ENCODE measurements around the gene SRF. TPM values are rescaled to one million over a fixed set of nuclear protein-coding genes. Genes with fewer than 3 reads are reported as not detected.
A peak's percentile ranks its signal among the peaks of the same experiment; 100 is the strongest.

SRF gene
- polyA plus RNA-seq, 2 donors: 17.1 to 23.7 TPM

DNA sequence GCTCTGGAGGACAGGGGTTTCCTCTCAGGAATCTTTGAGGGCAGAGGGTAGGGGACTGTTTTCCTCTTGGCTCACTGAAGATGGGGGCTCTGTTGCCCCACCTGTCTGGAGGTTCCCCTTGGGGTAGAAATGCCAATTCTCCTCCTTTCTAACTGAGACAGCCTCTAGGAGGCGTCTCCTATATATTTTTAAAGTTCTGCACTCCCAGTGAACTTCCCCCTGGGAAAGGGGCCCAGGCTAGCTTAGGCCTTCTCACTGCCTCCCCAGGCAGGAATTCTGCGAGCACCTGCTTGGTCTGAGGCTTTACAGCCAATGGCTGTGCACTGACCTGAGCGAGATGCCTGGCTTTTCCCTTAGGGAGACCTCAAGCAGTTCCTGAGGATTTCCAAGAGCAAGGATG is 24.8 kb upstream of the SRF start:
- WGBS, 2 donors: 88 to 95% methylated on average over 3 of the region's 3 CpGs
- Histone ChIP-seq H3K9me3 (ENCODE audit: control insufficient read depth in 2 of 2, insufficient read depth in 1 of 2, low read depth in 1 of 2, low read length in 1 of 2) (no peaks in the 10 kb centered on the region), H3K36me3 (ENCODE audit: control insufficient read depth in 2 of 2, insufficient read depth in 2 of 2, low read length in 1 of 2) (peaks cover 0 to 6% of the 10 kb centered on the region in 2 donors), H3K27ac (ENCODE audit: low read depth in 2 of 2, low read length in 1 of 2) (no peak overlapping the region), H3K4me3 (ENCODE audit: low read depth in 1 of 2, low read length in 2 of 2) (no peak overlapping the region), H3K4me1 (ENCODE audit: control insufficient read depth in 2 of 2, insufficient read depth in 2 of 2, low read length in 1 of 2) (no peaks in the 10 kb centered on the region), H3K27me3 (ENCODE audit: control insufficient read depth in 1 of 2, insufficient read depth in 2 of 2, low read length in 2 of 2) (no peaks in the 10 kb centered on the region)

DNA sequence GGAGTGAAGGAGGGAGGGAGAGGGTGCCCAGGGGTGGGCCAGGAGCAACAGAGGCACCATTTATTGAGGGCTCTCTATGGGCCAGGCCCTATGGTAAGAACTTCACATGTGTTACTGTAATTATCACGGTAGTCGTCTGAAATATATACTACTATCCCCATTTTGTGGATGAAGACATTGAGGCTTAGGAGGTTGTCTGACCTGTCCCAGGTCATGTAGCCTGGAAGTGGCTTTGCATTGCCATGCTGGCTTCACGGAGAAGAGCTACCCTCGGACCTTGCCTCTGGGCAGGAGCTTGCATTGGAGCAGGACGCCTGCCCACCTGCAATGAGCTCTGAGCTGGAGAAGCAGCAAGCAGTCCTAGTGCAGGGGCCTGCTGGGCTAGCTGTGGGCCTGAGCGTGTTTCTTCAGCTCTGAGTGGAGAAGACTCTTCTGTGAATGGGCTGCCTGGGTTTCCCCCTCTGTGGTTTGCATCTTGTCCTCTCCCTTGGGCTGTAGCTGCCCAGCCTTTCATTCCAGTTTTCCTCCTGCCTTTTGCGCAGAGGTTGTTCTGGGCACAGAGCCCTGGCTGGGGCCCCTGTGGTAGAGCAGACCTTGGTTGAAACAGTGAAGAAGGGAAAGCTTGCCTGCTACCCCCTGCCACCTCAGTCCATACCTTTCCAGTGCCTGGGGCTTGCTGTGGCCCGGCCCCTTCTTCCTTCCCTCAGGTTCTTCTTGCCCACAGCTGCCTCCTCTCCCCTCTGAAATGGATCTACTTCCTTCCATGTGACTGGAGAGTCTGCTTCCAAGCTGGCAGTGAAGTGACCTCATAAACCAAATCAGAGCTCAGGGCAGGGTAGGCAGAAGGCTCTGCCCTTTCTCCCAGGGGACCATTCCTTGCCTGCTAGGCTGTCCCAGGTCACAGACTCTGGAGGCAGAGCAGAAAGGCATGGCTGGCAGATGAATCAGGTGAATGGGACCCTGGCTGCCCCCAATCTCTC is 24.1 kb upstream of the SRF start:
- Histone ChIP-seq H3K36me3 (ENCODE audit: control insufficient read depth in 2 of 2, insufficient read depth in 2 of 2, low read length in 1 of 2) (peaks cover 0 to 6% of the 10 kb centered on the region in 2 donors), H3K27me3 (ENCODE audit: control insufficient read depth in 1 of 2, insufficient read depth in 2 of 2, low read length in 2 of 2) (no peaks in the 10 kb centered on the region), H3K27ac (ENCODE audit: low read depth in 2 of 2, low read length in 1 of 2) (no peak overlapping the region), H3K4me3 (ENCODE audit: low read depth in 1 of 2, low read length in 2 of 2) (no peak overlapping the region), H3K4me1 (ENCODE audit: control insufficient read depth in 2 of 2, insufficient read depth in 2 of 2, low read length in 1 of 2) (no peaks in the 10 kb centered on the region), H3K9me3 (ENCODE audit: control insufficient read depth in 2 of 2, insufficient read depth in 1 of 2, low read depth in 1 of 2, low read length in 1 of 2) (no peaks in the 10 kb centered on the region)
- WGBS, 2 donors: 89 to 94% methylated on average over 8 of the region's 8 CpGs

DNA sequence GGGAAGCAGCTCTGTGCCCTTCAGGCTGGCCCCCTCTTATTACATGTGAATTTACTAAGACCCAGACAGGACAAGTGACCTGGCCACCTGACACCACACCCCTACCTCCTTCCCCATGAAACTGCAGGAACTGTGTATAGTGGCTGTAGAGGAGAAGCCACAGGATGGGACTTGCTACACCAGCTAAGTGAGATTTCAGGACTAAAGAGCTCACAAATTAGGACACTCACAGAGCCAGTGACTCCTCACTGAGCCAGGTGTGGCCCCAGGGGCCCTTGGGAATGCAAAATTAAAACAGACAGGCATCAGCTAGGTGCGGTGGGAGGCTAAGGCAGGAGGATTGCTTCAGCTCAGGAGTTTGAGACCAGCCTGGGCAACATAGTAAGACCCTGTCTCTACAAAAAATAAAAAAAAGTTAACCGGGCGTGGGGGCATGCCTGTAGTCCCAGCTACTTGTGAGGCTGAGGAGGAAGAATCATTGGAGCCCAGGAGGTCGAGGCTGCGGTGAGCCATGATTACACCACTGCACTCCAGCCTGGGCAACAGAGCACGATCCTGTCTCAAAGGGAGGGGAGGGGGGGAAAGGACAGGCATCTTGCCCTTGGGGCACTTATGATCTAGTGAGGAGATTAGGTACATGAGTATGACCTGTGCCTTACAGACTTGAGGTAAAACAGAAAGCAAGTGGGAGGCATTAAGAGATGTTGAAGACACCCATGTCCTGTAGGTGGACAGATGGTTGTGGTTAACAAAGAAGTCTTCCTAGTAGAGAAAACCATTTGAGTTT is 23.2 kb upstream of the SRF start:
- WGBS, 2 donors: 91 to 92% methylated on average over 6 of the region's 6 CpGs
- H3K4me1 ChIP-seq (ENCODE audit: control insufficient read depth in 2 of 2, insufficient read depth in 2 of 2, low read length in 1 of 2): no peaks in the 10 kb centered on the region
- H3K27me3 ChIP-seq (ENCODE audit: control insufficient read depth in 1 of 2, insufficient read depth in 2 of 2, low read length in 2 of 2): no peaks in the 10 kb centered on the region
- no peak overlapping the region for H3K27ac ChIP-seq (ENCODE audit: low read depth in 2 of 2, low read length in 1 of 2)
- H3K4me3 ChIP-seq (ENCODE audit: low read depth in 1 of 2, low read length in 2 of 2): no peak overlapping the region
- no peaks in the 10 kb centered on the region for H3K9me3 ChIP-seq (ENCODE audit: control insufficient read depth in 2 of 2, insufficient read depth in 1 of 2, low read depth in 1 of 2, low read length in 1 of 2)
- H3K36me3 ChIP-seq (ENCODE audit: control insufficient read depth in 2 of 2, insufficient read depth in 2 of 2, low read length in 1 of 2): peaks cover 0 to 6% of the 10 kb centered on the region in 2 donors

DNA sequence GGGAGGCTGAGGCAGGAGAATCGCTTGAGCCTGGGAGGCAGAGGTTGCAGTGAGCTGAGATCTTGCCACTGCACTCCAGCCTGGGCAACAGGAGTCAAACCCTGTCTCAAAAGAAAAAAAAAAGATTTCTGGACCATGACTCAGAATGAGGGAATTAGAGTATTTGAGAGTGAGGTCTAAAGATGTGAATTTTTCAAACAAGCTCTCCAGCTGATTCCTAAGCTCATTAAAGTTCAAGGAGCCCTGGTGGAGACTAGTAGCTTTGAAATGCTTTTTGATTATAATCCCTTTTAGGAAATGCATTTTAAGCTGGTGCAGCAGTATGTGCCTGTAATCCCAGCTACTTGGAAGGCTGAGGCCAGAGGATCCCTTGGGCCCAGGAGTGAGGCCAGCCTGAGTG is 21.8 kb upstream of the SRF start:
- no peak overlapping the region for H3K4me3 ChIP-seq (ENCODE audit: low read depth in 1 of 2, low read length in 2 of 2)
- peaks cover 0 to 6% of the 10 kb centered on the region in 2 donors for H3K36me3 ChIP-seq (ENCODE audit: control insufficient read depth in 2 of 2, insufficient read depth in 2 of 2, low read length in 1 of 2)
- H3K27me3 ChIP-seq (ENCODE audit: control insufficient read depth in 1 of 2, insufficient read depth in 2 of 2, low read length in 2 of 2): no peaks in the 10 kb centered on the region
- no peaks in the 10 kb centered on the region for H3K4me1 ChIP-seq (ENCODE audit: control insufficient read depth in 2 of 2, insufficient read depth in 2 of 2, low read length in 1 of 2)
- no peak overlapping the region for H3K27ac ChIP-seq (ENCODE audit: low read depth in 2 of 2, low read length in 1 of 2)
- 99 to 100% methylated on average over 1 of the region's 1 CpG for WGBS, 2 donors
- H3K9me3 ChIP-seq (ENCODE audit: control insufficient read depth in 2 of 2, insufficient read depth in 1 of 2, low read depth in 1 of 2, low read length in 1 of 2): no peaks in the 10 kb centered on the region

DNA sequence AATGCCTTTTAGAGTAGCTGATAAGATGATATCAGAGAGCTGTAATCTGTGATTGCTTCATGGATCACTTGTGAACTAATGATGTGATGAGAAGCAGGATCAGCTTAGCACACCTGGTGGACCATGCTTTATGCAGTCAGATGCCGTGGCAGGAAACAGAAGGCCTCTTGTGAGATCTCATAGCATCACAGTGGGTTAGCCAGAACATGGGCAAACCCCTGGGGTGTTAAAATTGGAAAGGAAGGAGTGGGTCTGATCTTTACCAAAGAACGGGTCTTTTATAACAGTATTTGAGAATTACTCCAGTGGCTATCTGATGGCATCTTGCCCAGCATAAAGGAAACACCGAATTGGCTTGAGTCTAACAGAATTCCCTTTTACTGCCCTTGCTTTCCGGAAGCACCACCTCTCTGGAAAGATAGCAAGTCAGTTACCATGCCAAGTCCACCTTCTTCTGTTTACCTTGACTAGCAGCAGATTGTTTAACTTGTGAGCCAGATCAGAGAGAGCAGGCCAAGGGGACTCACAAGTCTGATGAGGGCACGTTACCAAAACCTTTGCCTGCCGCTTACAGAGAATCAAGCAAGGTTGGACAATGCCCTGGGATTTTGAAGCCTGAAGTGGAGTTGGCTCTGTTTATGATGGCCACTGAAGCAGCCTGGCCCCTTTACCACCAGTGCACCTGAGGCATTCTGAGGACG is 20.9 kb upstream of the SRF start:
- Histone ChIP-seq H3K4me3 (ENCODE audit: low read depth in 1 of 2, low read length in 2 of 2) (no peak overlapping the region), H3K4me1 (ENCODE audit: control insufficient read depth in 2 of 2, insufficient read depth in 2 of 2, low read length in 1 of 2) (no peaks in the 10 kb centered on the region), H3K9me3 (ENCODE audit: control insufficient read depth in 2 of 2, insufficient read depth in 1 of 2, low read depth in 1 of 2, low read length in 1 of 2) (no peaks in the 10 kb centered on the region), H3K27ac (ENCODE audit: low read depth in 2 of 2, low read length in 1 of 2) (no peak overlapping the region), H3K36me3 (ENCODE audit: control insufficient read depth in 2 of 2, insufficient read depth in 2 of 2, low read length in 1 of 2) (peaks cover 0 to 2% of the 10 kb centered on the region in 2 donors), H3K27me3 (ENCODE audit: control insufficient read depth in 1 of 2, insufficient read depth in 2 of 2, low read length in 2 of 2) (no peaks in the 10 kb centered on the region)
- WGBS, 2 donors: 37 to 40% methylated on average over 7 of the region's 7 CpGs

DNA sequence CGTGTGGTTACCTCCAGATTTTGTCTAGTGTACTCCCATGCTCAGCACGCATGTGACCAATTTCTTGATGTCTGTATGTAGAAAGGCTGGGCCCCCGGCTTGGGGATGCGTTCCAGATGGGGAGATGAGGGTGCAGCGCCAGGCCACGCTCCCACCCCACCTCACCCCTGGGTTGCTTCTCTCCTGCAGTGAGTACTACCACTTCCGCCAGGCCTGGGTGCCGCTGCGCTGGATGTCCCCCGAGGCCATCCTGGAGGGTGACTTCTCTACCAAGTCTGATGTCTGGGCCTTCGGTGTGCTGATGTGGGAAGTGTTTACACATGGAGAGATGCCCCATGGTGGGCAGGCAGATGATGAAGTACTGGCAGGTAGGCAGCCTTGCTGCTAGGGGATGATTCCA is 11.5 kb upstream of the SRF start:
- H3K9me3 ChIP-seq (ENCODE audit: control insufficient read depth in 2 of 2, insufficient read depth in 1 of 2, low read depth in 1 of 2, low read length in 1 of 2): no peaks in the 10 kb centered on the region
- WGBS, 2 donors: 92 to 93% methylated on average over 11 of the region's 11 CpGs

DNA sequence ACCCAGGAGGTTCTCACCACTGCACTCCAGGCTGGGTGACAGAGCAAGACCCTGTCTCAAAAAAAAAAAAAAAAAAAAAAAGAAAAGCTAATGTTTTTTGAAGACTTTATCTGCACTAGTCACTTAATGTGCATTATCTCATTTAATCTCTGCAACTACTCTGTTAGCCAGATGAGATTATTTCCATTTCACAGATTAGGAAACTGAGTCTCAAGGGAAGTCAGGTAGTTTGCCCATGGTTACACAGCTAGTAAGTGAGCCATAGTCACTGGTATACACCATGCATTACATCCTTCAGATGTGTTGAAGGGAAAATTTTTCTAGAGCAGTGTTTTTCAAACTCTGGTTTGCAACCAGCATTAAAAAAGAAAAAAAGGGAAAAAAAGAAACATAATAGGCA is 7.2 kb upstream of the SRF start:
- Histone ChIP-seq H3K36me3 (ENCODE audit: control insufficient read depth in 2 of 2, insufficient read depth in 2 of 2, low read length in 1 of 2) (peaks cover 4 to 9% of the 10 kb centered on the region in 2 donors), H3K27ac (ENCODE audit: low read depth in 2 of 2, low read length in 1 of 2) (no peak overlapping the region), H3K4me1 (ENCODE audit: control insufficient read depth in 2 of 2, insufficient read depth in 2 of 2, low read length in 1 of 2) (no peaks in the 10 kb centered on the region), H3K4me3 (ENCODE audit: low read depth in 1 of 2, low read length in 2 of 2) (no peak overlapping the region), H3K9me3 (ENCODE audit: control insufficient read depth in 2 of 2, insufficient read depth in 1 of 2, low read depth in 1 of 2, low read length in 1 of 2) (no peaks in the 10 kb centered on the region), H3K27me3 (ENCODE audit: control insufficient read depth in 1 of 2, insufficient read depth in 2 of 2, low read length in 2 of 2) (no peaks in the 10 kb centered on the region)

More for the DNA sequence above, 11.5 kb upstream of the SRF start:
- Histone ChIP-seq H3K4me3 (ENCODE audit: low read depth in 1 of 2, low read length in 2 of 2) (no peak overlapping the region), H3K36me3 (ENCODE audit: control insufficient read depth in 2 of 2, insufficient read depth in 2 of 2, low read length in 1 of 2) (peaks cover 4 to 9% of the 10 kb centered on the region in 2 donors), H3K4me1 (ENCODE audit: control insufficient read depth in 2 of 2, insufficient read depth in 2 of 2, low read length in 1 of 2) (no peaks in the 10 kb centered on the region), H3K27ac (ENCODE audit: low read depth in 2 of 2, low read length in 1 of 2) (no peak overlapping the region), H3K27me3 (ENCODE audit: control insufficient read depth in 1 of 2, insufficient read depth in 2 of 2, low read length in 2 of 2) (no peaks in the 10 kb centered on the region)

DNA sequence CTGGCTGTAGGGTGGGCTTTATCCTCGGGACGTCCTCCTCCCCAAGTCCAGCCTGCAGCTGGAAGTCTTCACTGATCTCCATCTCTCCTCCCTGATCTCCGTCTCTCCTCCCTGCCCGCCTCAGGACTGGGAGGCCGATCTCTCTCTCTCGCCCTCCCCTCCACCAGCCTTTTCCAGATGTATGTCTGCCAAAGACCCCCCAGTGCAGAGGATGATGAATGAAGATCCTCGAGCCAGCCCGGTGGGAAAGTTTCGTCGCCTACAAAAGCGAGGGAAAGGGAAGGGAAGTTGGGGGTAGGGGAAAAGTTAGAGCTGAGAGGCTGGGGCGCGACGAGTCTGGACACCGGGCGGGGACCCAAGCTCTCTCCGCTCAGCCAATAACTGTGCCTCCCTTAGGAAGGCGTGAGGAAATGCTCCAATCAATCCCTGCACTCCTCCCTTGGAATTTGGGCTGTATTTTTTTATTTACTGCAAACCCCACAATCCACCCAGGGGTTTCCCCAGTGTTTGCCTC is 595 bp upstream of the SRF start:
- H3K9me3 ChIP-seq (ENCODE audit: control insufficient read depth in 2 of 2, insufficient read depth in 1 of 2, low read depth in 1 of 2, low read length in 1 of 2): no peaks in the 10 kb centered on the region
- H3K27ac ChIP-seq (ENCODE audit: low read depth in 2 of 2, low read length in 1 of 2): peak overlapping the region; percentile 91 to 93
- H3K36me3 ChIP-seq (ENCODE audit: control insufficient read depth in 2 of 2, insufficient read depth in 2 of 2, low read length in 1 of 2): peaks cover 0 to 1% of the 10 kb centered on the region in 2 donors
- H3K27me3 ChIP-seq (ENCODE audit: control insufficient read depth in 1 of 2, insufficient read depth in 2 of 2, low read length in 2 of 2): no peaks in the 10 kb centered on the region
- peaks cover 0 to 11% of the 10 kb centered on the region in 2 donors for H3K4me1 ChIP-seq (ENCODE audit: control insufficient read depth in 2 of 2, insufficient read depth in 2 of 2, low read length in 1 of 2)
- peak overlapping the region; percentile 47 to 58 for H3K4me3 ChIP-seq (ENCODE audit: low read depth in 1 of 2, low read length in 2 of 2)
- WGBS, 2 donors: 3 to 4% methylated on average over 18 of the region's 18 CpGs

DNA sequence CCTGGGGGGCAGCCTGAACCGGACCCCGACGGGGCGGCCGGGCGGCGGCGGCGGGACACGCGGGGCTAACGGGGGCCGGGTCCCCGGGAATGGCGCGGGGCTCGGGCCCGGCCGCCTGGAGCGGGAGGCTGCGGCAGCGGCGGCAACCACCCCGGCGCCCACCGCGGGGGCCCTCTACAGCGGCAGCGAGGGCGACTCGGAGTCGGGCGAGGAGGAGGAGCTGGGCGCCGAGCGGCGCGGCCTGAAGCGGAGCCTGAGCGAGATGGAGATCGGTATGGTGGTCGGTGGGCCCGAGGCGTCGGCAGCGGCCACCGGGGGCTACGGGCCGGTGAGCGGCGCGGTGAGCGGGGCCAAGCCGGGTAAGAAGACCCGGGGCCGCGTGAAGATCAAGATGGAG is 636 bp downstream of the SRF start:
- H3K27ac ChIP-seq (ENCODE audit: low read depth in 2 of 2, low read length in 1 of 2): peak overlapping the region; percentile 93 to 97
- H3K4me1 ChIP-seq (ENCODE audit: control insufficient read depth in 2 of 2, insufficient read depth in 2 of 2, low read length in 1 of 2): peaks cover 0 to 11% of the 10 kb centered on the region in 2 donors
- no peaks in the 10 kb centered on the region for H3K9me3 ChIP-seq (ENCODE audit: control insufficient read depth in 2 of 2, insufficient read depth in 1 of 2, low read depth in 1 of 2, low read length in 1 of 2)
- no peaks in the 10 kb centered on the region for H3K27me3 ChIP-seq (ENCODE audit: control insufficient read depth in 1 of 2, insufficient read depth in 2 of 2, low read length in 2 of 2)
- WGBS, 2 donors: 0 to 1% methylated on average over 57 of the region's 57 CpGs
- peaks cover 5 to 12% of the 10 kb centered on the region in 2 donors for H3K36me3 ChIP-seq (ENCODE audit: control insufficient read depth in 2 of 2, insufficient read depth in 2 of 2, low read length in 1 of 2)
- peak overlapping the region; percentile 71 to 95 for H3K4me3 ChIP-seq (ENCODE audit: low read depth in 1 of 2, low read length in 2 of 2)

All from esophagus (tissue), 2 donors.